Measurements from ENCODE around the gene MRPL22. TPM values are rescaled to one million over a fixed set of nuclear protein-coding genes. Genes with fewer than 3 reads are reported as not detected.

MRPL22 gene
- total and polyA plus RNA-seq, 2 experiments from 2014 or later = 27.3 to 164 TPM

GRCh38 chr5:155013526-155013925 is 72.7 kb downstream of the MRPL22 start, which contains the start of gene KIF4B:
Gene KIF4B (plus strand): TSS chr5:155013755. CDS start chr5:155013860, 105 bp downstream.
- TF ChIP-seq CTCF (IDR thresholded peaks at IDR 0.05; ENCODE audit: low read depth, low read length) = no peak
- no peak within 1 kb of the TSS for H3K4me3 ChIP-seq
- no peaks in the 10 kb centered on the region for H3K27me3 ChIP-seq
- H3K4me1 ChIP-seq (ENCODE audit: low read depth) = no peaks in the 10 kb centered on the region
- no peak for DNase-seq (ENCODE audit: low read depth in 1 of 2, low spot score in 1 of 2)
- no peaks in the 10 kb centered on the region for H3K36me3 ChIP-seq
- no peaks in the 10 kb centered on the region for H3K9me3 ChIP-seq (ENCODE audit: low read depth)
- no peak within 1 kb of the TSS for H3K27ac ChIP-seq

GRCh38 chr5:155015239-155015638 is 74.4 kb downstream of the MRPL22 start:
- TF ChIP-seq CTCF (IDR thresholded peaks at IDR 0.05; ENCODE audit: low read depth, low read length) = no peak
- Histone ChIP-seq H3K4me1 (ENCODE audit: low read depth) (no peaks in the 10 kb centered on the region), H3K36me3 (no peaks in the 10 kb centered on the region), H3K27me3 (no peaks in the 10 kb centered on the region), H3K27ac (no peak overlapping the region), H3K9me3 (ENCODE audit: low read depth) (no peaks in the 10 kb centered on the region), H3K4me3 (no peak overlapping the region)
- no peak for DNase-seq (ENCODE audit: low read depth in 1 of 2, low spot score in 1 of 2)

GRCh38 chr5:155017610-155018009 is 76.7 kb downstream of the MRPL22 start:
- no peak overlapping the region for H3K4me3 ChIP-seq
- no peaks in the 10 kb centered on the region for H3K27me3 ChIP-seq
- H3K4me1 ChIP-seq (ENCODE audit: low read depth) = no peaks in the 10 kb centered on the region
- H3K36me3 ChIP-seq = no peaks in the 10 kb centered on the region
- no peak for DNase-seq (ENCODE audit: low read depth in 1 of 2, low spot score in 1 of 2)
- no peak overlapping the region for H3K27ac ChIP-seq
- H3K9me3 ChIP-seq (ENCODE audit: low read depth) = no peaks in the 10 kb centered on the region
- no peak for TF ChIP-seq CTCF (IDR thresholded peaks at IDR 0.05; ENCODE audit: low read depth, low read length)

Other genes starting within 250 kb of the MRPL22 start
- 70.6 and 97.8 TPM in 2 replicates for gene LARP1, start 185.7 kb upstream of the MRPL22 start, total RNA-seq
- 40.7 and 57.6 TPM in 2 replicates for gene LARP1, start 185.7 kb upstream of the MRPL22 start, polyA plus RNA-seq
- 22.4 and 39.4 TPM in 2 replicates for gene FAXDC2, start 90.5 kb upstream of the MRPL22 start, total RNA-seq
- gene FAXDC2, start 90.5 kb upstream of the MRPL22 start, polyA plus RNA-seq = 25.1 and 45.3 TPM in 2 replicates
- gene CNOT8, start 82.4 kb upstream of the MRPL22 start, total RNA-seq = 45.2 and 55.7 TPM in 2 replicates
- gene CNOT8, start 82.4 kb upstream of the MRPL22 start, polyA plus RNA-seq = 37.2 and 45.6 TPM in 2 replicates
- 14.3 and 17.4 TPM in 2 replicates for gene GEMIN5, start 2.9 kb upstream of the MRPL22 start, total RNA-seq
- 10.8 and 14.7 TPM in 2 replicates for gene GEMIN5, start 2.9 kb upstream of the MRPL22 start, polyA plus RNA-seq
- not detected in 2 replicates for gene KIF4B, start 72.7 kb downstream of the MRPL22 start, total RNA-seq
- 0.05 TPM in 1 of 2 replicates, not detected in the other for gene KIF4B, start 72.7 kb downstream of the MRPL22 start, polyA plus RNA-seq

Data from cardiac muscle cell (in vitro differentiated cells and primary cell).